ENCODE data around the gene RAB5A.

GRCh38 chr3:19931180-19931692 is 15.7 kb upstream of the RAB5A start:
- no peak for TF ChIP-seq CTCF (IDR thresholded peaks at IDR 0.05; ENCODE audit: low read depth, low read length)
- TF ChIP-seq EZH2phosphoT487 (IDR thresholded peaks at IDR 0.05; ENCODE audit: low read depth): no peak
